LNCaP clone FGC (cell line): ENCODE measurements around the gene THNSL1.

ENCODE experiments used
- DNase-seq: peaks from one replicate; pipeline ENCODE4 v3.0.0-alpha.2; 2011; ENCODE audit warnings: low read depth
- H3K4me3 ChIP-seq: 2 replicates; pipeline ENCODE4 v1.5.1; 2011; ENCODE audit warnings: mild to moderate bottlenecking, low read depth, low read length, control low read depth
- CTCF ChIP-seq: IDR thresholded peaks from 2 replicates; pipeline ENCODE4 v1.5.1; 2012; ENCODE audit warnings: mild to moderate bottlenecking; ENCODE audit not compliant: control insufficient read depth, insufficient read depth; ENCODE audit errors: extremely low read depth

The THNSL1 gene

GRCh38 chr10:25050402-25050801 is 34.0 kb downstream of the THNSL1 start:
- H3K4me3 ChIP-seq = no peak overlapping the region
- no peak for TF ChIP-seq CTCF
- DNase-seq = no peak

GRCh38 chr10:25052012-25052411 is 35.6 kb downstream of the THNSL1 start:
- TF ChIP-seq CTCF = no peak

GRCh38 chr10:25056726-25057125 is 40.3 kb downstream of the THNSL1 start:
- no peak overlapping the region for H3K4me3 ChIP-seq
- no peak for TF ChIP-seq CTCF
- DNase-seq = no peak

More at GRCh38 chr10:25052012-25052411, 35.6 kb downstream of the THNSL1 start:
- no peak for DNase-seq
- H3K4me3 ChIP-seq = no peak overlapping the region

GRCh38 chr10:25057886-25058285 is 41.5 kb downstream of the THNSL1 start:
- TF ChIP-seq CTCF = no peak
- no peak for DNase-seq
- no peak overlapping the region for H3K4me3 ChIP-seq

GRCh38 chr10:25059990-25060389 is 43.6 kb downstream of the THNSL1 start:
- TF ChIP-seq CTCF = no peak
- no peak overlapping the region for H3K4me3 ChIP-seq
- DNase-seq = no peak

GRCh38 chr10:25061125-25061524 is 44.7 kb downstream of the THNSL1 start:
- no peak for DNase-seq

More at GRCh38 chr10:25061125-25061524, 44.7 kb downstream of the THNSL1 start:
- TF ChIP-seq CTCF = no peak
- no peak overlapping the region for H3K4me3 ChIP-seq
